Measurements from ENCODE around the gene C4B.

DNA sequence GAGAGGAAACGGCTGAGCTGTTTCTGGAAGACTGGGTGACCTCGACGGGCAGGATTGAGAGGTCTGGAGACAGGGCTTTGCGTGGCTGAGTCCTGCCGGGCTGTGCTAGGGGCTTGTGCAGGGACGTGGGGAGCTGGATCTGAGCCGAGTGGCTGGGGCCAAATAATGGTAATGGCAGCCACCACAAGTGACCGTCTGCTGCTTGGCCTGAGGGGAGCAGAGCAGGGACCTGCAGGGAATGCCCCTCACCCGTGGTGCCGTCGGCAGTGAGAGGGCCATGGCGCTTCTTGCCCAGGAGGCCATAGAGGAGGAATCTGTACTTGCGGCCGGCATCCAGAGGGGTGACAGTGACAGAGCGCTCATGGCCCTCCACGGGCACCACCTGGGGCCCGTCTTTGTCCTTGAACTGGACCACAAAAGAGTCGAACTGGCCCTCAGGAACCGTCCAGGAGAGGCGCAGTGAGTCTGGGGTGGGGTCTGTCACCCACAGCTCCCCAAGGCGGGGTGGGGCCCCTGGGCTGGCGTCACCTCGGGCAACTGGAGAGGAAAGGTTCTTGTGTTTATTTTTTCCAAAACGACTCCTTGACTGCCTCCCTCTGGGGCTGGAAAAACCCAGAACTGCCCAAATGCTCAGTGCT lies 55.4 kb downstream of the C4B start:
- TF ChIP-seq, protein P1, sequence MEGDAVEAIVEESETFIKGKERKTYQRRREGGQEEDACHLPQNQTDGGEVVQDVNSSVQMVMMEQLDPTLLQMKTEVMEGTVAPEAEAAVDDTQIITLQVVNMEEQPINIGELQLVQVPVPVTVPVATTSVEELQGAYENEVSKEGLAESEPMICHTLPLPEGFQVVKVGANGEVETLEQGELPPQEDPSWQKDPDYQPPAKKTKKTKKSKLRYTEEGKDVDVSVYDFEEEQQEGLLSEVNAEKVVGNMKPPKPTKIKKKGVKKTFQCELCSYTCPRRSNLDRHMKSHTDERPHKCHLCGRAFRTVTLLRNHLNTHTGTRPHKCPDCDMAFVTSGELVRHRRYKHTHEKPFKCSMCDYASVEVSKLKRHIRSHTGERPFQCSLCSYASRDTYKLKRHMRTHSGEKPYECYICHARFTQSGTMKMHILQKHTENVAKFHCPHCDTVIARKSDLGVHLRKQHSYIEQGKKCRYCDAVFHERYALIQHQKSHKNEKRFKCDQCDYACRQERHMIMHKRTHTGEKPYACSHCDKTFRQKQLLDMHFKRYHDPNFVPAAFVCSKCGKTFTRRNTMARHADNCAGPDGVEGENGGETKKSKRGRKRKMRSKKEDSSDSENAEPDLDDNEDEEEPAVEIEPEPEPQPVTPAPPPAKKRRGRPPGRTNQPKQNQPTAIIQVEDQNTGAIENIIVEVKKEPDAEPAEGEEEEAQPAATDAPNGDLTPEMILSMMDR (IDR thresholded peaks at IDR 0.05), result no peak
- no peak for TF ChIP-seq EZH2 (IDR thresholded peaks at IDR 0.05; ENCODE audit: borderline replicate concordance, insufficient read depth, low read depth, low read length, poor library complexity, severe bottlenecking)
